WTC11 (cell line): ENCODE results near the gene CCDC24. TPM values are rescaled to one million over a fixed set of nuclear protein-coding genes. Genes with fewer than 3 reads are reported as not detected.

Source experiments
- ATAC-seq: fragments of 200-7000 bp; cut with Tn5 transposase; 2 replicates; pipeline ENCODE4 v1.10.0; 2021; ENCODE audit warnings: mild to moderate bottlenecking, moderate library complexity
- CTCF ChIA-PET: fragments of 300-600 bp; sonication (Branson Sonifier 250); formaldehyde crosslinking; loops from one replicate; lab custom pipeline; 2021; ENCODE audit warnings: antibody characterized with exemption; lab: Charles Lee
- POLR2A ChIA-PET: fragments of 350-600 bp; sonication (Branson Sonifier 250); formaldehyde crosslinking; loops from one replicate; lab custom pipeline; 2021; ENCODE audit warnings: antibody characterized with exemption; lab: Charles Lee
- DNase-seq: peaks from one replicate; pipeline ENCODE4 v3.0.0; 2021; ENCODE audit warnings: low spot score
- H3K27ac Mint-ChIP-seq: 2 replicates; pipeline ENCODE4 v1.8.0; 2021; ENCODE audit warnings: mixed read lengths
- H3K27me3 Mint-ChIP-seq: 2 replicates; pipeline ENCODE4 v1.8.0; 2021; ENCODE audit warnings: low read depth, mild to moderate bottlenecking, moderate library complexity, mixed read lengths
- H3K36me3 Mint-ChIP-seq: 2 replicates; pipeline ENCODE4 v1.8.0; 2021; ENCODE audit warnings: mixed read lengths
- H3K4me1 Mint-ChIP-seq: 2 replicates; pipeline ENCODE4 v1.8.0; 2022; ENCODE audit warnings: mixed read lengths
- H3K4me3 Mint-ChIP-seq: 2 replicates; pipeline ENCODE4 v1.8.0; 2021; ENCODE audit warnings: mild to moderate bottlenecking, moderate library complexity, mixed read lengths
- H3K9me3 Mint-ChIP-seq: 2 replicates; pipeline ENCODE4 v1.8.0; 2021; ENCODE audit warnings: mixed read lengths
- CREB1 ChIP-seq: sonication (generic); formaldehyde crosslinking; IDR thresholded peaks from 2 replicates; pipeline ENCODE4 v1.8.0; 2023; ENCODE audit warnings: mild to moderate bottlenecking, missing genetic modification reagents
- ELF4 ChIP-seq: sonication (generic); formaldehyde crosslinking; IDR thresholded peaks from 2 replicates; pipeline ENCODE4 v1.8.1; 2022; ENCODE audit warnings: low read depth, mild to moderate bottlenecking, moderate library complexity, missing genetic modification reagents
- JAZF1 ChIP-seq: fragments of 250-450 bp; sonication (Bioruptor Pico); IDR thresholded peaks from 2 replicates; pipeline ENCODE4 v1.9.0; 2021; ENCODE audit warnings: moderate library complexity, mild to moderate bottlenecking, inconsistent platforms
- KAT7 ChIP-seq: sonication (generic); formaldehyde crosslinking; IDR thresholded peaks from 2 replicates; pipeline ENCODE4 v1.8.1; 2023; ENCODE audit warnings: missing genetic modification reagents, mild to moderate bottlenecking, borderline replicate concordance
- MXD4 ChIP-seq: fragments of 250-450 bp; sonication (Bioruptor Pico); IDR thresholded peaks from 2 replicates; pipeline ENCODE4 v1.8.0; 2021; ENCODE audit warnings: mild to moderate bottlenecking, moderate library complexity, borderline replicate concordance
- MYBL2 ChIP-seq: sonication (generic); formaldehyde crosslinking; IDR thresholded peaks from 2 replicates; pipeline ENCODE4 v1.8.1; 2023; ENCODE audit warnings: mild to moderate bottlenecking, moderate library complexity, missing genetic modification reagents
- NFATC4 ChIP-seq: fragments of 250-450 bp; sonication (Bioruptor Pico); IDR thresholded peaks from 2 replicates; pipeline ENCODE4 v1.9.0; 2021; ENCODE audit warnings: mild to moderate bottlenecking
- PRRX2 ChIP-seq: fragments of 250-450 bp; sonication (Bioruptor Pico); IDR thresholded peaks from 2 replicates; pipeline ENCODE4 v1.8.0; 2021; ENCODE audit warnings: mild to moderate bottlenecking
- SMAD3 ChIP-seq: sonication (generic); formaldehyde crosslinking; IDR thresholded peaks from 2 replicates; pipeline ENCODE4 v1.8.0; 2022; ENCODE audit warnings: missing genetic modification reagents, mild to moderate bottlenecking, borderline replicate concordance
- SP1 ChIP-seq: sonication (generic); formaldehyde crosslinking; conservative IDR thresholded peaks from 2 replicates; pipeline ENCODE4 v1.8.1; 2022; ENCODE audit warnings: missing genetic modification reagents
- TEAD1 ChIP-seq: sonication (generic); formaldehyde crosslinking; IDR thresholded peaks from 2 replicates; pipeline ENCODE4 v1.8.0; 2022; ENCODE audit warnings: mild to moderate bottlenecking, missing genetic modification reagents
- ZNF232 ChIP-seq: sonication (generic); formaldehyde crosslinking; IDR thresholded peaks from 2 replicates; pipeline ENCODE4 v1.8.0; 2022; ENCODE audit warnings: mild to moderate bottlenecking, missing genetic modification reagents
- ZNF317 ChIP-seq: sonication (generic); formaldehyde crosslinking; IDR thresholded peaks from 2 replicates; pipeline ENCODE4 v1.8.1; 2023; ENCODE audit warnings: low read depth, mild to moderate bottlenecking, moderate library complexity, missing genetic modification reagents, borderline replicate concordance
- total RNA-seq: library from RNA; stranded (reverse); gene quantifications from 3 replicates; pipeline ENCODE4 v1.2.3, GENCODE V29; 2021
- TF ChIP-seq, protein P1 (sequence below): sonication (generic); formaldehyde crosslinking; conservative IDR thresholded peaks from 2 replicates; pipeline ENCODE4 v1.8.1; 2023; ENCODE audit warnings: mild to moderate bottlenecking, low read depth, missing genetic modification reagents, moderate library complexity
- TF ChIP-seq, protein P2 (sequence below): sonication (generic); formaldehyde crosslinking; IDR thresholded peaks from 2 replicates; pipeline ENCODE4 v1.8.0; 2022; ENCODE audit warnings: missing genetic modification reagents
- TF ChIP-seq, protein P3 (sequence below): sonication (generic); formaldehyde crosslinking; IDR thresholded peaks from 2 replicates; pipeline ENCODE4 v1.8.1; 2023; ENCODE audit warnings: mild to moderate bottlenecking, missing genetic modification reagents, moderate library complexity
- TF ChIP-seq, protein P4 (sequence below): sonication (generic); formaldehyde crosslinking; IDR thresholded peaks from 2 replicates; pipeline ENCODE4 v1.8.0; 2023; ENCODE audit warnings: missing genetic modification reagents
- TF ChIP-seq, protein P5 (sequence below): fragments of 250-450 bp; sonication (Bioruptor Pico); IDR thresholded peaks from 2 replicates; pipeline ENCODE4 v1.9.0; 2021; ENCODE audit warnings: mild to moderate bottlenecking
- TF ChIP-seq, protein P6 (sequence below): sonication (generic); formaldehyde crosslinking; IDR thresholded peaks from 2 replicates; pipeline ENCODE4 v1.8.1; 2023; ENCODE audit warnings: mild to moderate bottlenecking, missing genetic modification reagents, moderate library complexity
- TF ChIP-seq, protein P7 (sequence below): sonication (generic); formaldehyde crosslinking; IDR thresholded peaks from 2 replicates; pipeline ENCODE4 v1.8.1; 2022; ENCODE audit warnings: low read depth, mild to moderate bottlenecking, moderate library complexity, missing genetic modification reagents, borderline replicate concordance
- TF ChIP-seq, protein P8 (sequence below): sonication (generic); formaldehyde crosslinking; IDR thresholded peaks from 2 replicates; pipeline ENCODE4 v1.8.0; 2022; ENCODE audit warnings: mild to moderate bottlenecking, missing genetic modification reagents

CCDC24 gene
- total RNA-seq, 1 experiment from 2014 or later: 12.1 TPM

DNA sequence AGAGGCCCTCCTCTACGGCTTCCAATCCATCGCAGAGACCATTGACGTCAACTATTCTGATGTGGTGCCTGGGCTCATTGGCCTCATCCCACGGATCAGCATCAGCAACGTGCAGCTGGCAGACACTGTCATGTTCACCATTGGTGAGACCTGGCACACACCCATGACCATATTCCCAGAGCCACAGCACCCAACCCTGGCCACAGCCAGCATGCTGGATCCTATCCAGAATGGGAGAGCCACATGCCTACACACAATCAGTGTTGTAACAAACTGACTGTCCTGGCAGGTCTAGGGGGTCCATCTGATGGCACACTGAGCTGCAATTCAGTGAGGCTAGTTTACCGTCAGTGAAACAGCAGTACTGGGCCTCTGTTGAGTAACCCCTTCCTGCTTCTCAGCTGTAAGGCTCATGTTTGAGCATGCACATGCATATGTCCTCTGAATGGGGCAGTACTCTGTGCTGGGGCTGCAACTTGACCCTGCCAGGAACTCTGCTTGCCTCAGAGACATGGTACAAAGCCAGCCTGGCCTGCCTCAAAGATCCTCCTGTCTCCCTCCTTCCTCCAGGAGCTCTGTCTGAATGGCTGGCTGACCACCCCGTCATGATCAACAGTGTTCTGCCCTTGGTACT, 33.9 kb upstream of the CCDC24 start (continued):
- TF ChIP-seq, protein P1, sequence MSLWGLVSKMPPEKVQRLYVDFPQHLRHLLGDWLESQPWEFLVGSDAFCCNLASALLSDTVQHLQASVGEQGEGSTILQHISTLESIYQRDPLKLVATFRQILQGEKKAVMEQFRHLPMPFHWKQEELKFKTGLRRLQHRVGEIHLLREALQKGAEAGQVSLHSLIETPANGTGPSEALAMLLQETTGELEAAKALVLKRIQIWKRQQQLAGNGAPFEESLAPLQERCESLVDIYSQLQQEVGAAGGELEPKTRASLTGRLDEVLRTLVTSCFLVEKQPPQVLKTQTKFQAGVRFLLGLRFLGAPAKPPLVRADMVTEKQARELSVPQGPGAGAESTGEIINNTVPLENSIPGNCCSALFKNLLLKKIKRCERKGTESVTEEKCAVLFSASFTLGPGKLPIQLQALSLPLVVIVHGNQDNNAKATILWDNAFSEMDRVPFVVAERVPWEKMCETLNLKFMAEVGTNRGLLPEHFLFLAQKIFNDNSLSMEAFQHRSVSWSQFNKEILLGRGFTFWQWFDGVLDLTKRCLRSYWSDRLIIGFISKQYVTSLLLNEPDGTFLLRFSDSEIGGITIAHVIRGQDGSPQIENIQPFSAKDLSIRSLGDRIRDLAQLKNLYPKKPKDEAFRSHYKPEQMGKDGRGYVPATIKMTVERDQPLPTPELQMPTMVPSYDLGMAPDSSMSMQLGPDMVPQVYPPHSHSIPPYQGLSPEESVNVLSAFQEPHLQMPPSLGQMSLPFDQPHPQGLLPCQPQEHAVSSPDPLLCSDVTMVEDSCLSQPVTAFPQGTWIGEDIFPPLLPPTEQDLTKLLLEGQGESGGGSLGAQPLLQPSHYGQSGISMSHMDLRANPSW: no peak
- TF ChIP-seq ELF4 (CRISPR knock-in tag) (no peak), SP1 (no peak), PRRX2 (CRISPR knock-in tag) (no peak)
- TF ChIP-seq, protein P2, sequence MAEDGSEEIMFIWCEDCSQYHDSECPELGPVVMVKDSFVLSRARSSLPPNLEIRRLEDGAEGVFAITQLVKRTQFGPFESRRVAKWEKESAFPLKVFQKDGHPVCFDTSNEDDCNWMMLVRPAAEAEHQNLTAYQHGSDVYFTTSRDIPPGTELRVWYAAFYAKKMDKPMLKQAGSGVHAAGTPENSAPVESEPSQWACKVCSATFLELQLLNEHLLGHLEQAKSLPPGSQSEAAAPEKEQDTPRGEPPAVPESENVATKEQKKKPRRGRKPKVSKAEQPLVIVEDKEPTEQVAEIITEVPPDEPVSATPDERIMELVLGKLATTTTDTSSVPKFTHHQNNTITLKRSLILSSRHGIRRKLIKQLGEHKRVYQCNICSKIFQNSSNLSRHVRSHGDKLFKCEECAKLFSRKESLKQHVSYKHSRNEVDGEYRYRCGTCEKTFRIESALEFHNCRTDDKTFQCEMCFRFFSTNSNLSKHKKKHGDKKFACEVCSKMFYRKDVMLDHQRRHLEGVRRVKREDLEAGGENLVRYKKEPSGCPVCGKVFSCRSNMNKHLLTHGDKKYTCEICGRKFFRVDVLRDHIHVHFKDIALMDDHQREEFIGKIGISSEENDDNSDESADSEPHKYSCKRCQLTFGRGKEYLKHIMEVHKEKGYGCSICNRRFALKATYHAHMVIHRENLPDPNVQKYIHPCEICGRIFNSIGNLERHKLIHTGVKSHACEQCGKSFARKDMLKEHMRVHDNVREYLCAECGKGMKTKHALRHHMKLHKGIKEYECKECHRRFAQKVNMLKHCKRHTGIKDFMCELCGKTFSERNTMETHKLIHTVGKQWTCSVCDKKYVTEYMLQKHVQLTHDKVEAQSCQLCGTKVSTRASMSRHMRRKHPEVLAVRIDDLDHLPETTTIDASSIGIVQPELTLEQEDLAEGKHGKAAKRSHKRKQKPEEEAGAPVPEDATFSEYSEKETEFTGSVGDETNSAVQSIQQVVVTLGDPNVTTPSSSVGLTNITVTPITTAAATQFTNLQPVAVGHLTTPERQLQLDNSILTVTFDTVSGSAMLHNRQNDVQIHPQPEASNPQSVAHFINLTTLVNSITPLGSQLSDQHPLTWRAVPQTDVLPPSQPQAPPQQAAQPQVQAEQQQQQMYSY: no peak

DNA sequence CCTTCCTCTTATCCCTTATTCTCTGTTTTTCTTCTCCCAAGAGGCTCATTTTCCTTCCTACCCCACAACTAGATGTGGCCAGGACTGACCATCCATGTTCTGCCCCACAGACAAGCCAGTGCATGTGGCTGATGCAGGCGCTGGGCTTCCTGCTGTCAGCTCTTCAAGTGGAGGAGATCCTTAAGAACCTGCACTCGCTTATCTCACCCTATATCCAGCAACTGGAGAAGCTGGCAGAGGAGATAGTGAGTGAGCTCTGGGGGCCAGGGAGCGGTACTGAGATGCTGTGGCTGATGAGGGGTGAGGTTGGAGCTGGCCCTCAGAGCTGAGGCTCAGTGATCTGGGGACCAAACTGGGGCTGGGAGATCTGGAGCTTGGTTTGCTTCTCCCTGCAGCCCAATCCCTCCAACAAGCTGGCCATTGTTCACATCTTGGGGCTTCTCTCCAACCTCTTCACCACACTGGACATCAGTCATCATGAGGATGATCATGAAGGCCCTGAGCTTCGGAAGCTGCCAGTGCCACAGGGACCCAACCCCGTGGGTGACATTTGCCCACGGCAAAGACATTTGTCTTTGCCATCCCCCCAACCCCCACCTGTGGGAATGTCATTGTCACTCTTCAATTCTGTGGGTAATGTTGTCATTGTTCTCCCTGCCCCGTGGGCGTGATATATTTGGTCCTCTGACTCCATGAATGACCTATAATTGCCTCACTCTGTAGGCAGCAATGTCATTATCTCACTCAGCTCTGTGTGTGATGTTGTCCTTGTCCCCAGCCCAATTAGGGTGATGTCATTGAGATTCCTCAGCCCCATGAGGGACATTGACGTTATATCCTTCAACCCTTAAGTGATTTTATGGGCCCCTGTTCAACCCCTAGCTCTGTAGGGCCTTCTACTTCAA, 32.8 kb upstream of the CCDC24 start:
- POLR2A ChIA-PET: no interaction called here
- no peaks in the 10 kb centered on the region for H3K9me3 Mint-ChIP-seq
- CTCF ChIA-PET: interaction anchor here (1.2 to 1.6 kb wide), 3 partner anchors 11 to 22 kb away, joined by 3 read pairs; partner anchors contain the start of gene DPH2
- H3K36me3 Mint-ChIP-seq: peaks cover 8% of the 10 kb centered on the region; the same call in 1 of the 2 replicates
- no peak for DNase-seq
- ATAC-seq: no peak
- peaks cover 2% of the 10 kb centered on the region for H3K4me1 Mint-ChIP-seq
- no peak overlapping the region for H3K27ac Mint-ChIP-seq
- H3K27me3 Mint-ChIP-seq: no peaks in the 10 kb centered on the region
- no peak overlapping the region for H3K4me3 Mint-ChIP-seq
- TF ChIP-seq NFATC4 (CRISPR knock-in tag): no peak
- TF ChIP-seq, protein P3, sequence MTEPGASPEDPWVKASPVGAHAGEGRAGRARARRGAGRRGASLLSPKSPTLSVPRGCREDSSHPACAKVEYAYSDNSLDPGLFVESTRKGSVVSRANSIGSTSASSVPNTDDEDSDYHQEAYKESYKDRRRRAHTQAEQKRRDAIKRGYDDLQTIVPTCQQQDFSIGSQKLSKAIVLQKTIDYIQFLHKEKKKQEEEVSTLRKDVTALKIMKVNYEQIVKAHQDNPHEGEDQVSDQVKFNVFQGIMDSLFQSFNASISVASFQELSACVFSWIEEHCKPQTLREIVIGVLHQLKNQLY: no peak
- TF ChIP-seq, protein P4, sequence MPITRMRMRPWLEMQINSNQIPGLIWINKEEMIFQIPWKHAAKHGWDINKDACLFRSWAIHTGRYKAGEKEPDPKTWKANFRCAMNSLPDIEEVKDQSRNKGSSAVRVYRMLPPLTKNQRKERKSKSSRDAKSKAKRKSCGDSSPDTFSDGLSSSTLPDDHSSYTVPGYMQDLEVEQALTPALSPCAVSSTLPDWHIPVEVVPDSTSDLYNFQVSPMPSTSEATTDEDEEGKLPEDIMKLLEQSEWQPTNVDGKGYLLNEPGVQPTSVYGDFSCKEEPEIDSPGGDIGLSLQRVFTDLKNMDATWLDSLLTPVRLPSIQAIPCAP: no peak
- no peak for TF ChIP-seq KAT7 (CRISPR knock-in tag)
- TF ChIP-seq CREB1 (CRISPR knock-in tag): no peak
- TF ChIP-seq MYBL2 (CRISPR knock-in tag): no peak
- TF ChIP-seq, protein P5, sequence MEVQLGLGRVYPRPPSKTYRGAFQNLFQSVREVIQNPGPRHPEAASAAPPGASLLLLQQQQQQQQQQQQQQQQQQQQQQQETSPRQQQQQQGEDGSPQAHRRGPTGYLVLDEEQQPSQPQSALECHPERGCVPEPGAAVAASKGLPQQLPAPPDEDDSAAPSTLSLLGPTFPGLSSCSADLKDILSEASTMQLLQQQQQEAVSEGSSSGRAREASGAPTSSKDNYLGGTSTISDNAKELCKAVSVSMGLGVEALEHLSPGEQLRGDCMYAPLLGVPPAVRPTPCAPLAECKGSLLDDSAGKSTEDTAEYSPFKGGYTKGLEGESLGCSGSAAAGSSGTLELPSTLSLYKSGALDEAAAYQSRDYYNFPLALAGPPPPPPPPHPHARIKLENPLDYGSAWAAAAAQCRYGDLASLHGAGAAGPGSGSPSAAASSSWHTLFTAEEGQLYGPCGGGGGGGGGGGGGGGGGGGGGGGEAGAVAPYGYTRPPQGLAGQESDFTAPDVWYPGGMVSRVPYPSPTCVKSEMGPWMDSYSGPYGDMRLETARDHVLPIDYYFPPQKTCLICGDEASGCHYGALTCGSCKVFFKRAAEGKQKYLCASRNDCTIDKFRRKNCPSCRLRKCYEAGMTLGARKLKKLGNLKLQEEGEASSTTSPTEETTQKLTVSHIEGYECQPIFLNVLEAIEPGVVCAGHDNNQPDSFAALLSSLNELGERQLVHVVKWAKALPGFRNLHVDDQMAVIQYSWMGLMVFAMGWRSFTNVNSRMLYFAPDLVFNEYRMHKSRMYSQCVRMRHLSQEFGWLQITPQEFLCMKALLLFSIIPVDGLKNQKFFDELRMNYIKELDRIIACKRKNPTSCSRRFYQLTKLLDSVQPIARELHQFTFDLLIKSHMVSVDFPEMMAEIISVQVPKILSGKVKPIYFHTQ (CRISPR knock-in tag): no peak
- no peak for TF ChIP-seq MXD4
- TF ChIP-seq SMAD3 (CRISPR knock-in tag): no peak
- no peak for TF ChIP-seq PRRX2 (CRISPR knock-in tag)
- TF ChIP-seq, protein P6, sequence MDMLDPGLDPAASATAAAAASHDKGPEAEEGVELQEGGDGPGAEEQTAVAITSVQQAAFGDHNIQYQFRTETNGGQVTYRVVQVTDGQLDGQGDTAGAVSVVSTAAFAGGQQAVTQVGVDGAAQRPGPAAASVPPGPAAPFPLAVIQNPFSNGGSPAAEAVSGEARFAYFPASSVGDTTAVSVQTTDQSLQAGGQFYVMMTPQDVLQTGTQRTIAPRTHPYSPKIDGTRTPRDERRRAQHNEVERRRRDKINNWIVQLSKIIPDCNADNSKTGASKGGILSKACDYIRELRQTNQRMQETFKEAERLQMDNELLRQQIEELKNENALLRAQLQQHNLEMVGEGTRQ (CRISPR knock-in tag): no peak
- no peak for TF ChIP-seq ZNF232 (CRISPR knock-in tag)
- TF ChIP-seq TEAD1 (CRISPR knock-in tag): no peak
- TF ChIP-seq, protein P7, sequence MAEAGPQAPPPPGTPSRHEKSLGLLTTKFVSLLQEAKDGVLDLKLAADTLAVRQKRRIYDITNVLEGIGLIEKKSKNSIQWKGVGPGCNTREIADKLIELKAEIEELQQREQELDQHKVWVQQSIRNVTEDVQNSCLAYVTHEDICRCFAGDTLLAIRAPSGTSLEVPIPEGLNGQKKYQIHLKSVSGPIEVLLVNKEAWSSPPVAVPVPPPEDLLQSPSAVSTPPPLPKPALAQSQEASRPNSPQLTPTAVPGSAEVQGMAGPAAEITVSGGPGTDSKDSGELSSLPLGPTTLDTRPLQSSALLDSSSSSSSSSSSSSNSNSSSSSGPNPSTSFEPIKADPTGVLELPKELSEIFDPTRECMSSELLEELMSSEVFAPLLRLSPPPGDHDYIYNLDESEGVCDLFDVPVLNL (CRISPR knock-in tag): no peak
- TF ChIP-seq, protein P8, sequence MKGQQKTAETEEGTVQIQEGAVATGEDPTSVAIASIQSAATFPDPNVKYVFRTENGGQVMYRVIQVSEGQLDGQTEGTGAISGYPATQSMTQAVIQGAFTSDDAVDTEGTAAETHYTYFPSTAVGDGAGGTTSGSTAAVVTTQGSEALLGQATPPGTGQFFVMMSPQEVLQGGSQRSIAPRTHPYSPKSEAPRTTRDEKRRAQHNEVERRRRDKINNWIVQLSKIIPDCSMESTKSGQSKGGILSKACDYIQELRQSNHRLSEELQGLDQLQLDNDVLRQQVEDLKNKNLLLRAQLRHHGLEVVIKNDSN (CRISPR knock-in tag): no peak
- no peak for TF ChIP-seq ZNF317 (CRISPR knock-in tag)
- TF ChIP-seq JAZF1 (CRISPR knock-in tag): no peak
